LNCAP (cell line): ENCODE data around the gene AGPS.

Source experiments
- TF ChIP-seq, protein P1 (sequence below): fragments of 450-650 bp; IDR thresholded peaks from 2 replicates; pipeline ENCODE4 v1.5.1; 2017; ENCODE audit warnings: mild to moderate bottlenecking

Gene AGPS

GRCh38 chr2:177568893-177569292, 176.3 kb downstream of the AGPS start:
- TF ChIP-seq, protein P1, sequence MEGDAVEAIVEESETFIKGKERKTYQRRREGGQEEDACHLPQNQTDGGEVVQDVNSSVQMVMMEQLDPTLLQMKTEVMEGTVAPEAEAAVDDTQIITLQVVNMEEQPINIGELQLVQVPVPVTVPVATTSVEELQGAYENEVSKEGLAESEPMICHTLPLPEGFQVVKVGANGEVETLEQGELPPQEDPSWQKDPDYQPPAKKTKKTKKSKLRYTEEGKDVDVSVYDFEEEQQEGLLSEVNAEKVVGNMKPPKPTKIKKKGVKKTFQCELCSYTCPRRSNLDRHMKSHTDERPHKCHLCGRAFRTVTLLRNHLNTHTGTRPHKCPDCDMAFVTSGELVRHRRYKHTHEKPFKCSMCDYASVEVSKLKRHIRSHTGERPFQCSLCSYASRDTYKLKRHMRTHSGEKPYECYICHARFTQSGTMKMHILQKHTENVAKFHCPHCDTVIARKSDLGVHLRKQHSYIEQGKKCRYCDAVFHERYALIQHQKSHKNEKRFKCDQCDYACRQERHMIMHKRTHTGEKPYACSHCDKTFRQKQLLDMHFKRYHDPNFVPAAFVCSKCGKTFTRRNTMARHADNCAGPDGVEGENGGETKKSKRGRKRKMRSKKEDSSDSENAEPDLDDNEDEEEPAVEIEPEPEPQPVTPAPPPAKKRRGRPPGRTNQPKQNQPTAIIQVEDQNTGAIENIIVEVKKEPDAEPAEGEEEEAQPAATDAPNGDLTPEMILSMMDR, result no peak

DNA sequence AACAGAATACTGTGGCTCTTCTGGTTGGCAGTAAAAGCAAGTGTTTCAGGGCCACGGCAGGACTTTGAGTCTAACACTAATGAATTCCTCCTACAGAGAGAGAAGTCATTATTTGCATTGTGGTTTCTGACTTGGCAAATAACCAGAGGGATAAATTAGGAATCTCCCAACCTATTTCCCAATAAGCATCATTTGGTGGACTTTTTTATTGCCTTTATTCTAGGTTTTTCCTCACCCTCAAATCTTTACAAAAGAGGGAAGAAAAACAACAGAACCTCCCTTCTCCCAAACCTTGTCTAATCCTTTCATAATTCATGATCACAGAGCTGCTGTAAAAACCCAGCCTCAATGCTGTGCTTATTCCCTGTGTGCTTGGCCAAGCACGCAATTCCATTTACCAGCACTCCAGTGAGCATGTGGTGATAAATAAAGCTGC, 179.7 kb downstream of the AGPS start:
- TF ChIP-seq, protein P1, result no peak

DNA sequence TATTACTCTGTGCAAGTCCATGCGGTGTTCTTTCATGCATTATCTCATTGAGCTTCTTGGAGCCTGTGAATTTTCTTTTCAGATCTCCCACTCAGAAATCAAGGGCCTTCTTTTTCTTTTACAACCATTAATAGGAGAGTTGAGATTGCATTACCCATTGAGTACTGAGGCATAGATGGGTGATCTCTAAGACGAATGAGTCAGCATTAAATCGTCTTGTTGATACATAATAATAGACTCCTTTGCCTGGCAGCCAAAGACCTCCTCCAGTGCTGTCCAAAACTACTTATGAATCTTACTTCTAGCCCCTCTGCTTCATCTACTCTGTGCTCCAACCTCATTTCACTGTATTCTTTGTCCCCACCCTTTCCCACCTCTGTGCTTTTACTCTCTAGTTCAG, 180.5 kb downstream of the AGPS start:
- TF ChIP-seq, protein P1, result no peak

DNA sequence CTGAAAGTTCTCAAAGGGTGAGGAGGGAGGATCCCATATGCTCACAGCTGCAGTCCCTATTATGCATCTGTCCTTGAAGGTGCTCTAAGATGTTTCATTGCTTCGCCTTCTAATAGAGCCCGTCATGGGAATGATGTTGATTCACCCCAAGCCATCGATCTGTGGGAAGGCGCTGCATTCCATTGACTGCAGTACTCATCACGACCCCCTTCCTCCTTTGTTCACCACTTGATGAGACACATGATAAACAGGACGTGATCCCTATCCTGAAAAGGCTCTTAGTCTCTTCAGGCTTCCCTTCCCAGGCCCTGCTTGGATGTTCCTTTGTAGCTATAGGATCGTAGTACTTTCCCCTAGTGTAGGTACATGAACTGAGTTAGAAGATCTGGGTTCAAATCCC, 181.8 kb downstream of the AGPS start:
- TF ChIP-seq, protein P1, result no peak

DNA sequence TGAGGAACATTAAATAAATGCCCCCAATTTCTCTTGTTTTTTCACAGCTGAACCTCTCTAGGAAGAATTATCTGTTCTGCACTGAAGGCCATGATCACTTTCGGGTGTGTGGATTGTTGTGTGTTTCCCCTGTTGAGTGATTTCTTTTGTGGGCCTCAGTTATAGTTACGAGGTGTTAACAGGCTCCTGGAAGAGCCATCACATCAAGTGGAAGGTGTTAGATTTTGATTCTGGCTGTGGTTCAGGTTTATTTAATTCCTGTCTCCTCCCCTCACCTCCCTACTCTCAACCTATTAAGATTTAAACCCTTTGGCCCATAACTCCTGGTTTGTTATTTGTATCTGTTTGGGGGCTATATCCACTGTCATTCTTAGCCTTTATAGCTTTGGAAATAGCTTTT, 182.8 kb downstream of the AGPS start:
- TF ChIP-seq, protein P1, result no peak

DNA sequence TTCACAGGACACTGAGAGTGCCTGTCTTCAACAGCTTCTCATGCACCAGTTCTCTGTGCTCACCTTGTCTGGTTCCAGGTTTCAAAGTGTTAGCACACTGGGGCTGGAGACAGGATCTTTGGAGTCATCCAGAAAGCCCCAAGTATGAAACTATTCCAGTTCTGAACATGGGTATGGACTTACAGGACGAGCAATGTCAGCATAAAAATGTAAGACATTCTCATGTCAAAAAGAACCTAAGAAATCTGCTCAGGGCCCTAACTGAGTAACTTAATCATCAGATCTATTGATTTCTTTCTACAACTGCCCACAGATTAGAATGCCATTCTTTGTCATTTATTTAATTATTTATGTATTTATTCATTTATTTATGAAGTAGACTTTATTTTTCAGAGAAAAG, 184.5 kb downstream of the AGPS start:
- TF ChIP-seq, protein P1, result no peak

GRCh38 chr2:177578454-177578853, 185.9 kb downstream of the AGPS start:
- TF ChIP-seq, protein P1, result no peak

DNA sequence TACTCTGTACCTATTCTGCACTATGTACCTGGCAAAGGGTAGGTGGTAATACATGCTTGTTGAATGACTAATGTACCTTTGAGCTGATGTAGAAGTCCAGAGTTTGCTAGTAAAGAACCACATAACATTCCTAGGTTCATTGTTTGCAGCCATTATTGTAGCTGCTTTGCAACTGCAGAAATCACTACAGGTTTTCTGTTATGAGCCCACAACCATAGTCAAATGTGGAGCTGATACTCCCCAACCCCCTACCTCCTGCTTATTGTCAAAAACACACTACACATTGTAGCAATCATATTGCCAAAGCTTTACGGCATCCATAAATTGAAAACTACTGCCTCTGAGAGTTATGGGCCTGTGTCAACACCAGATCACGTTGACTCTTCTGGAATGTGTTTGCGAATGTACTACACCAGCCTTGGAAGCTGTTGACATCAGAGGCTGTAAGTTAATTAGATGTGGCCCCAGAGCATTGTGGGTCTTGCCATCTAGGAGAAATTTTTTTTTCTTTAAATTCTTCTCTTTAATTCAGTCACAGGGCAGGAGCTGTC, 187.0 kb downstream of the AGPS start:
- TF ChIP-seq, protein P1, result no peak
